ENCODE measurements around the gene PTGES3. TPM values are rescaled to one million over a fixed set of nuclear protein-coding genes. Genes with fewer than 3 reads are reported as not detected.

Gene PTGES3
- total and polyA plus RNA-seq, 2 of the 8 experiments (the other 6 are each of a cell fraction or from before 2014, with no cell fraction given): 111 to 464 TPM

- POLR2A ChIA-PET (ENCODE audit: partially characterized antibody): interaction anchor here (0.9 to 52.4 kb wide), 6 partner anchors 16 to 92 kb away, joined by 3 to 1406 read pairs (median 6); partner anchors contain the start of genes BAZ2A, NACA, PRIM1 and PTGES3
- no peak overlapping the region for H2BK20ac ChIP-seq (ENCODE audit: low read length)
- TF ChIP-seq POLR2AphosphoS5 (IDR thresholded peaks at IDR 0.05; ENCODE audit: low read depth, low read length): peak; percentile 42
- no peak for TF ChIP-seq TAF1 (IDR thresholded peaks at IDR 0.05; ENCODE audit: low read depth, low read length)
- TF ChIP-seq, protein P1, sequence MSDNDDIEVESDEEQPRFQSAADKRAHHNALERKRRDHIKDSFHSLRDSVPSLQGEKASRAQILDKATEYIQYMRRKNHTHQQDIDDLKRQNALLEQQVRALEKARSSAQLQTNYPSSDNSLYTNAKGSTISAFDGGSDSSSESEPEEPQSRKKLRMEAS (IDR thresholded peaks at IDR 0.05): no peak
- TF ChIP-seq JUN (IDR thresholded peaks at IDR 0.05; ENCODE audit: low read depth, low read length): no peak
- TF ChIP-seq HDAC6 (IDR thresholded peaks at IDR 0.05; ENCODE audit: low read depth, low read length): no peak
- TF ChIP-seq BACH1 (IDR thresholded peaks at IDR 0.05; ENCODE audit: low read length): no peak
- TF ChIP-seq RAD21 (IDR thresholded peaks at IDR 0.05 in 1 of 2, conservative IDR thresholded peaks at IDR 0.05 in 1 of 2; ENCODE audit: low read depth in 2 of 2, low read length in 2 of 2): no peak
- no peak for TF ChIP-seq SIRT6 (IDR thresholded peaks at IDR 0.05; ENCODE audit: low read length)
- TF ChIP-seq SIN3A (conservative IDR thresholded peaks at IDR 0.05 in 1 of 2, IDR thresholded peaks at IDR 0.05 in 1 of 2; ENCODE audit: low read depth in 1 of 2, low read length in 2 of 2): 0 out of 4 replicates have a peak, but pooled peaks of 1 of the 2 experiments have one; percentile 22
- no peak for TF ChIP-seq RXRA (IDR thresholded peaks at IDR 0.05; ENCODE audit: insufficient read depth, low read depth, low read length)
- no peak for TF ChIP-seq CHD1 (IDR thresholded peaks at IDR 0.05; ENCODE audit: low read depth, low read length)
- TF ChIP-seq GABPA (IDR thresholded peaks at IDR 0.05; ENCODE audit: borderline replicate concordance, insufficient read depth, low read length): no peak
- no peak for TF ChIP-seq EP300 (IDR thresholded peaks at IDR 0.05; ENCODE audit: borderline replicate concordance in 1 of 2, low read depth in 2 of 2, low read length in 2 of 2)
Measured at GRCh38 chr12:56721216-56721615, 33.1 kb upstream of the PTGES3 start.

More at GRCh38 chr12:56721216-56721615, 33.1 kb upstream of the PTGES3 start:
- Histone ChIP-seq H3K4me1 (replicated peaks in 1 of 4; ENCODE audit: control insufficient read depth in 3 of 4, insufficient read depth in 4 of 4, low read length in 3 of 4) (peaks cover 13 to 38% (median 23%) of the 10 kb centered on the region in 4 experiments), H2BK5ac (ENCODE audit: low read depth, low read length) (peak overlapping the region; percentile 13; the same call in 1 of the 2 replicates), H4K20me1 (replicated peaks in 1 of 2; ENCODE audit: control insufficient read depth in 1 of 2, insufficient read depth in 2 of 2, low read length in 2 of 2) (peaks cover 37 to 41% of the 10 kb centered on the region in 2 experiments), H2BK15ac (ENCODE audit: low read length) (no peak overlapping the region), H3K23me2 (ENCODE audit: low read depth, low read length) (no peaks in the 10 kb centered on the region; the same call in none of the 2 replicates), H2AK5ac (ENCODE audit: low read depth, low read length) (no peak overlapping the region), H3K9me3 (ENCODE audit: insufficient read depth in 2 of 2, low read depth in 1 of 2, low read length in 1 of 2) (no peaks in the 10 kb centered on the region), H3K4me2 (ENCODE audit: insufficient read depth in 1 of 2, low read depth in 2 of 2, low read length in 2 of 2) (peak overlapping the region; percentile 74 to 96), H3K18ac (ENCODE audit: extremely low read depth, low read length) (no peak overlapping the region), H2BK120ac (replicated peaks; ENCODE audit: low read depth, low read length) (no peak overlapping the region), H4K91ac (replicated peaks; ENCODE audit: insufficient read length, low read length) (no peak overlapping the region), H3K56ac (replicated peaks; ENCODE audit: insufficient read length, low read depth, low read length) (no peak overlapping the region), H4K8ac (ENCODE audit: extremely low read depth, insufficient read depth, low read length) (no peak overlapping the region), H3K14ac (ENCODE audit: insufficient read length) (no peak overlapping the region), H2AFZ (ENCODE audit: low read length) (no peak overlapping the region), H3K4ac (replicated peaks; ENCODE audit: insufficient read length, low read depth, low read length) (no peak overlapping the region), H2BK12ac (ENCODE audit: low read depth, low read length) (no peak overlapping the region), H3K36me3 (ENCODE audit: control insufficient read depth in 2 of 4, insufficient read depth in 4 of 4, low read length in 3 of 4) (peaks cover 5 to 55% (median 24%) of the 10 kb centered on the region in 4 experiments; a peak in 5 of 8 replicates), H4K5ac (ENCODE audit: insufficient read length, low read depth, low read length) (no peak overlapping the region), H3K23ac (ENCODE audit: insufficient read length) (no peak overlapping the region), H3K79me1 (ENCODE audit: low read depth, low read length) (peaks cover 25% of the 10 kb centered on the region), H3K4me3 (ENCODE audit: extremely low read depth in 1 of 4, insufficient read depth in 2 of 4, low read depth in 3 of 4, low read length in 4 of 4) (peak overlapping the region in 3 of 4 experiments; percentile 9 to 75 (median 14); a peak in 4 of 8 replicates), H3K27ac (ENCODE audit: low read depth, low read length) (no peak overlapping the region), H3K79me2 (ENCODE audit: control insufficient read depth in 1 of 2, insufficient read depth in 2 of 2, low read length in 2 of 2) (peaks cover 51 to 79% of the 10 kb centered on the region in 2 experiments), H3K9ac (replicated peaks in 1 of 4; ENCODE audit: extremely low read depth in 1 of 4, low read depth in 3 of 4, low read length in 3 of 4) (no peak overlapping the region; a peak in 1 of 7 replicates), H3K27me3 (replicated peaks in 1 of 4; ENCODE audit: control insufficient read depth in 3 of 4, extremely low read depth in 1 of 4, insufficient read depth in 3 of 4, low read length in 3 of 4) (no peaks in the 10 kb centered on the region)
- CTCF ChIA-PET (ENCODE audit: partially characterized antibody): interaction anchor here (0.6 to 1.4 kb wide), 3 partner anchors 9 to 369 kb away, joined by 3 to 4 read pairs (median 3); no protein-coding TSS in a partner anchor
- 73% methylated on average over 2 of the region's 2 CpGs; no CpG with 5 or more reads in 1 of the 2 experiments for WGBS, 2 experiments (ENCODE audit: extremely low coverage in 1 of 2, insufficient coverage in 1 of 2, insufficient read length in 1 of 2, insufficient replicate concordance in 2 of 2, low coverage in 1 of 2, low lambda C conversion rate in 2 of 2, missing lambda C conversion rate in 1 of 2)
- DNase-seq (ENCODE audit: low read depth in 1 of 2, low spot score in 2 of 2): no peak
- no peak for FAIRE-seq
